Measurements from ENCODE around the gene FAR2. TPM values are rescaled to one million over a fixed set of nuclear protein-coding genes. Genes with fewer than 3 reads are reported as not detected.

The FAR2 gene
- total RNA-seq, 2 experiments from 2014 or later = 2.2 to 4.4 TPM

GRCh38 chr12:29229937-29230336, 80.9 kb downstream of the FAR2 start:
- H3K36me3 Mint-ChIP-seq (ENCODE audit: low read depth) = no peaks in the 10 kb centered on the region
- no peak overlapping the region for H3K4me3 Mint-ChIP-seq

GRCh38 chr12:29230800-29231560, 81.9 kb downstream of the FAR2 start:
- H3K4me3 Mint-ChIP-seq = no peak overlapping the region
- no peaks in the 10 kb centered on the region for H3K4me1 Mint-ChIP-seq (ENCODE audit: low read depth)
- intact Hi-C loops (cut with micrococcal nuclease) = no loop called here
- H3K27ac Mint-ChIP-seq = no peak overlapping the region
- H3K36me3 Mint-ChIP-seq (ENCODE audit: low read depth) = no peaks in the 10 kb centered on the region
- no peaks in the 10 kb centered on the region for H3K9me3 Mint-ChIP-seq
- H3K27me3 Mint-ChIP-seq (ENCODE audit: low read depth) = no peaks in the 10 kb centered on the region
- DNase-seq = no peak
- CTCF ChIA-PET = no interaction called here

More at GRCh38 chr12:29229937-29230336, 80.9 kb downstream of the FAR2 start:
- CTCF ChIA-PET = interaction anchor here (1.0 kb wide), 1 partner anchor 157 kb away, joined by 3 read pairs; no protein-coding TSS in a partner anchor
- Mint-ChIP-seq H3K9me3 (no peaks in the 10 kb centered on the region), H3K27me3 (ENCODE audit: low read depth) (no peaks in the 10 kb centered on the region), H3K27ac (no peak overlapping the region), H3K4me1 (ENCODE audit: low read depth) (no peaks in the 10 kb centered on the region)
- no peak for DNase-seq
- intact Hi-C loops (cut with micrococcal nuclease) = no loop called here

GRCh38 chr12:29232086-29232485, 83.0 kb downstream of the FAR2 start:
- H3K27me3 Mint-ChIP-seq (ENCODE audit: low read depth) = no peaks in the 10 kb centered on the region
- no peaks in the 10 kb centered on the region for H3K36me3 Mint-ChIP-seq (ENCODE audit: low read depth)
- intact Hi-C loops (cut with micrococcal nuclease) = no loop called here
- H3K4me1 Mint-ChIP-seq (ENCODE audit: low read depth) = no peaks in the 10 kb centered on the region
- no peaks in the 10 kb centered on the region for H3K9me3 Mint-ChIP-seq
- H3K27ac Mint-ChIP-seq = no peak overlapping the region
- no peak overlapping the region for H3K4me3 Mint-ChIP-seq
- no peak for DNase-seq
- CTCF ChIA-PET = no interaction called here

- Mint-ChIP-seq H3K36me3 (ENCODE audit: low read depth) (no peaks in the 10 kb centered on the region), H3K4me1 (ENCODE audit: low read depth) (no peaks in the 10 kb centered on the region), H3K27ac (no peak overlapping the region), H3K4me3 (no peak overlapping the region), H3K9me3 (no peaks in the 10 kb centered on the region), H3K27me3 (ENCODE audit: low read depth) (no peaks in the 10 kb centered on the region)
- CTCF ChIA-PET = interaction anchor here (0.5 to 0.6 kb wide), 2 partner anchors 100 to 160 kb away, joined by 3 read pairs; no protein-coding TSS in a partner anchor
- intact Hi-C loops (cut with micrococcal nuclease) = no loop called here
- no peak for DNase-seq
These were observed 85.5 kb downstream of the FAR2 start for GRCh38 chr12:29234552-29234951.

- H3K27me3 Mint-ChIP-seq (ENCODE audit: low read depth) = no peaks in the 10 kb centered on the region
These were observed 86.0 kb downstream of the FAR2 start for GRCh38 chr12:29234965-29235626.

GRCh38 chr12:29238822-29239291, 89.8 kb downstream of the FAR2 start:
- intact Hi-C loops (cut with micrococcal nuclease) = no loop called here
- CTCF ChIA-PET = no interaction called here
- Mint-ChIP-seq H3K27ac (no peak overlapping the region), H3K9me3 (no peaks in the 10 kb centered on the region), H3K4me1 (ENCODE audit: low read depth) (peaks cover 16% of the 10 kb centered on the region), H3K4me3 (no peak overlapping the region), H3K27me3 (ENCODE audit: low read depth) (no peaks in the 10 kb centered on the region), H3K36me3 (ENCODE audit: low read depth) (no peaks in the 10 kb centered on the region)
- DNase-seq = no peak

More at GRCh38 chr12:29234965-29235626, 86.0 kb downstream of the FAR2 start:
- Mint-ChIP-seq H3K4me3 (no peak overlapping the region), H3K36me3 (ENCODE audit: low read depth) (no peaks in the 10 kb centered on the region), H3K27ac (no peak overlapping the region), H3K9me3 (no peaks in the 10 kb centered on the region), H3K4me1 (ENCODE audit: low read depth) (no peaks in the 10 kb centered on the region)
- intact Hi-C loops (cut with micrococcal nuclease) = no loop called here
- no peak for DNase-seq
- CTCF ChIA-PET = interaction anchor here (0.6 kb wide), 1 partner anchor 100 kb away, joined by 3 read pairs; no protein-coding TSS in a partner anchor

- peaks cover 16% of the 10 kb centered on the region for H3K4me1 Mint-ChIP-seq (ENCODE audit: low read depth)
- DNase-seq = no peak
- H3K27me3 Mint-ChIP-seq (ENCODE audit: low read depth) = no peaks in the 10 kb centered on the region
- H3K4me3 Mint-ChIP-seq = no peak overlapping the region
- no peak overlapping the region for H3K27ac Mint-ChIP-seq
- no peaks in the 10 kb centered on the region for H3K36me3 Mint-ChIP-seq (ENCODE audit: low read depth)
- H3K9me3 Mint-ChIP-seq = no peaks in the 10 kb centered on the region
- CTCF ChIA-PET = interaction anchor here (1.1 kb wide), 1 partner anchor 166 kb away, joined by 3 read pairs; no protein-coding TSS in a partner anchor
- intact Hi-C loops (cut with micrococcal nuclease) = no loop called here
These were observed 90.3 kb downstream of the FAR2 start for GRCh38 chr12:29239336-29239735.

- no peak for DNase-seq
- Mint-ChIP-seq H3K4me1 (ENCODE audit: low read depth) (peaks cover 16% of the 10 kb centered on the region), H3K4me3 (no peak overlapping the region), H3K9me3 (no peaks in the 10 kb centered on the region), H3K27me3 (ENCODE audit: low read depth) (no peaks in the 10 kb centered on the region), H3K27ac (no peak overlapping the region), H3K36me3 (ENCODE audit: low read depth) (no peaks in the 10 kb centered on the region)
- CTCF ChIA-PET = interaction anchor here (1.1 kb wide), 1 partner anchor 167 kb away, joined by 3 read pairs; no protein-coding TSS in a partner anchor
- intact Hi-C loops (cut with micrococcal nuclease) = loop anchor here (5.0 kb wide), 2 partner anchors 78 to 153 kb away; no protein-coding TSS in a partner anchor
These were observed 91.4 kb downstream of the FAR2 start for GRCh38 chr12:29240441-29240840.

- CTCF ChIA-PET = interaction anchor here (0.5 to 1.2 kb wide), 3 partner anchors 76 to 313 kb away, joined by 3 read pairs; no protein-coding TSS in a partner anchor
- no peak overlapping the region for H3K4me3 Mint-ChIP-seq
These were observed 92.9 kb downstream of the FAR2 start for GRCh38 chr12:29241821-29242591.

GRCh38 chr12:29242921-29243431, 93.9 kb downstream of the FAR2 start:
- Mint-ChIP-seq H3K36me3 (ENCODE audit: low read depth) (no peaks in the 10 kb centered on the region), H3K27me3 (ENCODE audit: low read depth) (no peaks in the 10 kb centered on the region), H3K4me3 (no peak overlapping the region), H3K4me1 (ENCODE audit: low read depth) (peaks cover 16% of the 10 kb centered on the region), H3K9me3 (no peaks in the 10 kb centered on the region), H3K27ac (no peak overlapping the region)
- no peak for DNase-seq
- CTCF ChIA-PET = interaction anchor here (1.2 kb wide), 1 partner anchor 75 kb away, joined by 3 read pairs; no protein-coding TSS in a partner anchor
- intact Hi-C loops (cut with micrococcal nuclease) = loop anchor here (1.0 to 5.0 kb wide), 3 partner anchors 81 to 156 kb away; no protein-coding TSS in a partner anchor

More at GRCh38 chr12:29241821-29242591, 92.9 kb downstream of the FAR2 start:
- no peak overlapping the region for H3K27ac Mint-ChIP-seq
- DNase-seq = peak; percentile 54
- no peaks in the 10 kb centered on the region for H3K36me3 Mint-ChIP-seq (ENCODE audit: low read depth)
- no peaks in the 10 kb centered on the region for H3K27me3 Mint-ChIP-seq (ENCODE audit: low read depth)
- intact Hi-C loops (cut with micrococcal nuclease) = loop anchor here (1.0 to 5.0 kb wide), 3 partner anchors 80 to 155 kb away; no protein-coding TSS in a partner anchor
- H3K9me3 Mint-ChIP-seq = no peaks in the 10 kb centered on the region
- H3K4me1 Mint-ChIP-seq (ENCODE audit: low read depth) = peaks cover 16% of the 10 kb centered on the region

GRCh38 chr12:29244159-29244765, 95.2 kb downstream of the FAR2 start:
- no peak for DNase-seq
- Mint-ChIP-seq H3K4me3 (no peak overlapping the region), H3K36me3 (ENCODE audit: low read depth) (no peaks in the 10 kb centered on the region), H3K27me3 (ENCODE audit: low read depth) (no peaks in the 10 kb centered on the region), H3K4me1 (ENCODE audit: low read depth) (peaks cover 16% of the 10 kb centered on the region), H3K27ac (no peak overlapping the region), H3K9me3 (no peaks in the 10 kb centered on the region)
- CTCF ChIA-PET = no interaction called here
- intact Hi-C loops (cut with micrococcal nuclease) = loop anchor here (5.0 kb wide), 2 partner anchors 82 to 157 kb away; no protein-coding TSS in a partner anchor
